Gastrocnemius medialis (tissue), 4 donors: ENCODE data around the gene OR2M2. TPM values are rescaled to one million over a fixed set of nuclear protein-coding genes. Genes with fewer than 3 reads are reported as not detected.

ENCODE experiments used
- ATAC-seq, 2 donors: fragments of 150-250 bp; one replicate each; pipeline ENCODE4 v1.9.1; 2016
- DNase-seq, 2 donors: peaks; one replicate each; pipeline ENCODE4 v3.0.0-alpha.2; 2019
- H3K27ac ChIP-seq, 4 donors: fragments of 200-600 bp; sonication (generic); 1 replicate in 1 of 4; 2 replicates in 3 of 4; pipeline ENCODE4 v1.5.1; 2016 to 2018; ENCODE audit warnings: mild to moderate bottlenecking in 2 of 4, moderate library complexity in 1 of 4
- H3K27me3 ChIP-seq, 3 donors: fragments of 200-600 bp; sonication (generic) in 2 of 3; 1 replicate in 1 of 3; 2 replicates in 2 of 3; pipeline versions ENCODE4 v1.5.1 to v1.6.0; 2016 to 2019; ENCODE audit warnings: mild to moderate bottlenecking in 1 of 3, moderate library complexity in 1 of 3
- H3K36me3 ChIP-seq, 2 donors: fragments of 200-600 bp; sonication (generic) in 1 of 2; one replicate each; pipeline ENCODE4 v1.5.1; 2017 to 2018
- H3K4me1 ChIP-seq, 2 donors: fragments of 200-600 bp; sonication (generic) in 1 of 2; one replicate each; pipeline ENCODE4 v1.5.1; 2016 to 2017; ENCODE audit warnings: mild to moderate bottlenecking in 2 of 2
- H3K4me3 ChIP-seq, 4 donors: fragments of 200-600 bp; sonication (generic) in 3 of 4; 1 replicate in 1 of 4; 2 replicates in 3 of 4; pipeline ENCODE4 v1.5.1; 2016 to 2019; ENCODE audit warnings: mild to moderate bottlenecking in 2 of 4
- H3K9me3 ChIP-seq, 3 donors: fragments of 200-600 bp; sonication (generic) in 2 of 3; 1 replicate in 1 of 3; 2 replicates in 2 of 3; pipeline ENCODE4 v1.5.1; 2016 to 2019
- CTCF ChIP-seq, 5 experiments: fragments of 450-650 bp in 3 of 5; fragments of 200-600 bp in 2 of 5; sonication (generic) in 2 of 5; IDR thresholded peaks in 4 of 5; conservative IDR thresholded peaks in 1 of 5; 1 replicate in 4 of 5; 2 replicates in 1 of 5; pipeline ENCODE4 v1.5.1; 2016 to 2019; ENCODE audit warnings: antibody characterized with exemption in 5 of 5, mild to moderate bottlenecking in 3 of 5, moderate library complexity in 3 of 5
- POLR2A ChIP-seq, 2 donors: fragments of 450-650 bp; IDR thresholded peaks; one replicate each; pipeline ENCODE4 v1.6.1; 2017; ENCODE audit warnings: antibody characterized with exemption in 2 of 2, mild to moderate bottlenecking in 2 of 2, moderate library complexity in 2 of 2
- in situ Hi-C, 4 donors: fragments of 200-750 bp; cut with MboI; loops; one replicate each; pipeline versions ENCODE4 v1.15.0 to v1.8.0; 2017; ENCODE audit warnings: low sequenced_read_pairs in 4 of 4
- intact Hi-C: fragments of 100-400 bp; cut with DNase I; formaldehyde crosslinking; loops from one replicate; pipeline ENCODE4 v1.15.1; 2023; ENCODE audit warnings: low total_unique reads
- total RNA-seq, 4 donors: library from RNA; depleted of rRNA; stranded (reverse); fragments of >200 nt; gene quantifications; one replicate each; pipeline versions ENCODE4 v1.1.0 to v1.2.3, GENCODE V29; 2016

Gene OR2M2
- total RNA-seq, 4 donors from 2014 or later: not detected

- no peak for TF ChIP-seq CTCF (IDR thresholded peaks at IDR 0.05 in 4 of 5, conservative IDR thresholded peaks at IDR 0.05 in 1 of 5)
- TF ChIP-seq POLR2A (IDR thresholded peaks at IDR 0.05): no peak
- Histone ChIP-seq H3K27me3 (no peaks in the 10 kb centered on the region), H3K36me3 (no peaks in the 10 kb centered on the region), H3K9me3 (no peaks in the 10 kb centered on the region), H3K4me3 (no peak overlapping the region), H3K4me1 (no peaks in the 10 kb centered on the region), H3K27ac (no peak overlapping the region)
- in situ Hi-C loops: no loop called here
- DNase-seq (no peak), ATAC-seq (no peak)
- intact Hi-C loops: no loop called here
Observed at GRCh38 chr1:248164031-248164430, 10.6 kb upstream of the OR2M2 start.

- Histone ChIP-seq H3K4me3 (no peak overlapping the region), H3K27ac (no peak overlapping the region), H3K4me1 (no peaks in the 10 kb centered on the region), H3K36me3 (no peaks in the 10 kb centered on the region), H3K27me3 (no peaks in the 10 kb centered on the region), H3K9me3 (no peaks in the 10 kb centered on the region)
- intact Hi-C loops (no loop called here), in situ Hi-C loops (no loop called here)
- DNase-seq (no peak), ATAC-seq (no peak)
- no peak for TF ChIP-seq POLR2A (IDR thresholded peaks at IDR 0.05)
- TF ChIP-seq CTCF (IDR thresholded peaks at IDR 0.05 in 4 of 5, conservative IDR thresholded peaks at IDR 0.05 in 1 of 5): no peak
Observed at GRCh38 chr1:248165186-248165585, 9.4 kb upstream of the OR2M2 start.

GRCh38 chr1:248183996-248184395 is 9.4 kb downstream of the OR2M2 start:
- H3K9me3 ChIP-seq: peaks cover 0 to 4% (median 0%) of the 10 kb centered on the region in 3 donors
- no peaks in the 10 kb centered on the region for H3K36me3 ChIP-seq
- H3K4me3 ChIP-seq: no peak overlapping the region
- DNase-seq (no peak), ATAC-seq (no peak)
- no peak overlapping the region for H3K27ac ChIP-seq
- no peaks in the 10 kb centered on the region for H3K4me1 ChIP-seq
- intact Hi-C loops: no loop called here
- in situ Hi-C loops: no loop called here
- H3K27me3 ChIP-seq: no peaks in the 10 kb centered on the region
- TF ChIP-seq POLR2A (IDR thresholded peaks at IDR 0.05): no peak
- TF ChIP-seq CTCF (IDR thresholded peaks at IDR 0.05 in 4 of 5, conservative IDR thresholded peaks at IDR 0.05 in 1 of 5): no peak

GRCh38 chr1:248187363-248187762 is 12.7 kb downstream of the OR2M2 start:
- no peak for ATAC-seq
- Histone ChIP-seq H3K4me1 (no peaks in the 10 kb centered on the region), H3K27me3 (no peaks in the 10 kb centered on the region), H3K4me3 (no peak overlapping the region), H3K9me3 (peaks cover 0 to 4% (median 0%) of the 10 kb centered on the region in 3 donors), H3K27ac (no peak overlapping the region), H3K36me3 (no peaks in the 10 kb centered on the region)
- in situ Hi-C loops (no loop called here), intact Hi-C loops (no loop called here)
- TF ChIP-seq CTCF (IDR thresholded peaks at IDR 0.05 in 4 of 5, conservative IDR thresholded peaks at IDR 0.05 in 1 of 5): no peak
- no peak for TF ChIP-seq POLR2A (IDR thresholded peaks at IDR 0.05)
- DNase-seq: no peak

GRCh38 chr1:248189026-248189425 is 14.4 kb downstream of the OR2M2 start:
- no peaks in the 10 kb centered on the region for H3K36me3 ChIP-seq
- ATAC-seq (no peak), DNase-seq (no peak)
- H3K4me3 ChIP-seq: no peak overlapping the region
- no peak overlapping the region for H3K27ac ChIP-seq
- no peaks in the 10 kb centered on the region for H3K27me3 ChIP-seq
- TF ChIP-seq CTCF (IDR thresholded peaks at IDR 0.05 in 4 of 5, conservative IDR thresholded peaks at IDR 0.05 in 1 of 5) (no peak), POLR2A (IDR thresholded peaks at IDR 0.05) (no peak)
- intact Hi-C loops (no loop called here), in situ Hi-C loops (no loop called here)
- H3K4me1 ChIP-seq: no peaks in the 10 kb centered on the region
- no peaks in the 10 kb centered on the region for H3K9me3 ChIP-seq
